HEK293T (cell line): ENCODE data around the gene SIT1.

Source experiments
- BHLHE40 ChIP-seq: fragments of 450-650 bp; IDR thresholded peaks from 2 replicates; pipeline ENCODE4 v1.6.1; 2016; ENCODE audit warnings: mild to moderate bottlenecking, moderate library complexity, borderline replicate concordance
- ELF4 ChIP-seq: fragments of 450-650 bp; IDR thresholded peaks from 2 replicates; pipeline ENCODE4 v1.6.1; 2017; ENCODE audit warnings: antibody characterized with exemption
- FOXA1 ChIP-seq: fragments of 450-650 bp; IDR thresholded peaks from 2 replicates; pipeline ENCODE4 v1.6.1; 2016; ENCODE audit warnings: mild to moderate bottlenecking
- FOXK2 ChIP-seq: fragments of 450-650 bp; IDR thresholded peaks from 2 replicates; pipeline ENCODE4 v1.6.1; 2016; ENCODE audit warnings: mild to moderate bottlenecking
- FOXM1 ChIP-seq: fragments of 450-650 bp; IDR thresholded peaks from 2 replicates; pipeline ENCODE4 v1.6.1; 2017; ENCODE audit warnings: mild to moderate bottlenecking, borderline replicate concordance
- L3MBTL2 ChIP-seq: fragments of 450-650 bp; conservative IDR thresholded peaks from 2 replicates; pipeline ENCODE4 v1.6.1; 2016; ENCODE audit warnings: mild to moderate bottlenecking
- PKNOX1 ChIP-seq: fragments of 450-650 bp; IDR thresholded peaks from 2 replicates; pipeline ENCODE4 v1.6.1; 2016
- SP1 ChIP-seq: fragments of 450-650 bp; IDR thresholded peaks from 2 replicates; pipeline ENCODE4 v1.6.1; 2017
- SUZ12 ChIP-seq: fragments of 450-650 bp; IDR thresholded peaks from 2 replicates; pipeline ENCODE4 v1.6.1; 2016; ENCODE audit warnings: mild to moderate bottlenecking
- TARDBP ChIP-seq: fragments of 450-650 bp; IDR thresholded peaks from 2 replicates; pipeline ENCODE4 v1.6.1; 2016
- ZNF384 ChIP-seq: fragments of 450-650 bp; IDR thresholded peaks from 2 replicates; pipeline ENCODE4 v1.6.1; 2016

GRCh38 chr9:35650341-35651158, at the start of gene SIT1:
- no peak for TF ChIP-seq BHLHE40
- no peak for TF ChIP-seq FOXM1
- TF ChIP-seq SP1, result no peak
- no peak for TF ChIP-seq FOXK2
- no peak for TF ChIP-seq ZNF384
- no peak for TF ChIP-seq SUZ12
- no peak for TF ChIP-seq PKNOX1
- no peak for TF ChIP-seq TARDBP
- TF ChIP-seq L3MBTL2, result no peak
- TF ChIP-seq ELF4, result no peak
- no peak for TF ChIP-seq FOXA1
